Loucy (cell line): ENCODE measurements around the gene SIGLEC11.

Source experiments
- H2AFZ ChIP-seq: fragments of 200-600 bp; sonication (generic); 2 replicates; pipeline ENCODE4 v1.6.0; 2016; ENCODE audit warnings: antibody characterized with exemption, mild to moderate bottlenecking, low read length, moderate library complexity
- H3F3A ChIP-seq: fragments of 200-600 bp; 2 replicates; pipeline ENCODE4 v1.6.0; 2016; ENCODE audit warnings: antibody characterized with exemption, low read depth, mild to moderate bottlenecking
- H3K27me3 ChIP-seq: fragments of 200-600 bp; sonication (generic); 2 replicates; pipeline ENCODE4 v1.6.1; 2014; ENCODE audit warnings: low read length, mild to moderate bottlenecking; ENCODE audit not compliant: insufficient read depth, poor library complexity, severe bottlenecking
- H3K36me3 ChIP-seq: fragments of 200-600 bp; sonication (generic); 2 replicates; pipeline ENCODE4 v1.6.1; 2016; ENCODE audit warnings: low read length; ENCODE audit not compliant: insufficient read depth
- H3K4me1 ChIP-seq: fragments of 200-600 bp; sonication (generic); 2 replicates; pipeline ENCODE4 v1.5.1; 2014; ENCODE audit warnings: low read length, mild to moderate bottlenecking; ENCODE audit not compliant: insufficient read depth, poor library complexity, severe bottlenecking
- H3K4me2 ChIP-seq: fragments of 200-600 bp; sonication (generic); 2 replicates; pipeline ENCODE4 v1.6.0; 2014; ENCODE audit warnings: antibody characterized with exemption, low read length, low read depth, mild to moderate bottlenecking; ENCODE audit not compliant: poor library complexity, severe bottlenecking
- H3K4me3 ChIP-seq: fragments of 200-600 bp; sonication (generic); 2 replicates; pipeline ENCODE4 v1.5.1; 2014; ENCODE audit warnings: low read length, mild to moderate bottlenecking, mixed read lengths; ENCODE audit not compliant: poor library complexity, severe bottlenecking
- H3K79me2 ChIP-seq: fragments of 200-600 bp; sonication (generic); 2 replicates; pipeline ENCODE4 v1.6.1; 2014; ENCODE audit warnings: low read length; ENCODE audit not compliant: insufficient read depth
- H3K9ac ChIP-seq: fragments of 200-600 bp; sonication (generic); 2 replicates; pipeline ENCODE4 v1.6.0; 2014; ENCODE audit warnings: mild to moderate bottlenecking, low read depth, low read length, moderate library complexity; ENCODE audit not compliant: poor library complexity, severe bottlenecking
- H3K9me2 ChIP-seq: fragments of 200-600 bp; sonication (generic); replicated peaks from 2 replicates; pipeline ENCODE4 v1.6.1; 2016; ENCODE audit warnings: low read depth, low read length, mixed read lengths
- H3K9me3 ChIP-seq: fragments of 200-600 bp; sonication (generic); 2 replicates; pipeline ENCODE4 v1.6.1; 2014; ENCODE audit warnings: mild to moderate bottlenecking, antibody characterized with exemption, low read length, low read depth; ENCODE audit not compliant: insufficient read depth
- H4K20me1 ChIP-seq: fragments of 200-600 bp; sonication (generic); 2 replicates; pipeline ENCODE4 v1.6.0; 2014; ENCODE audit warnings: antibody characterized with exemption, low read length, mild to moderate bottlenecking; ENCODE audit not compliant: insufficient read depth, poor library complexity, severe bottlenecking
- EZH2phosphoT487 ChIP-seq: fragments of 200-600 bp; IDR thresholded peaks from 2 replicates; pipeline ENCODE4 v1.6.1; 2018; ENCODE audit warnings: antibody characterized with exemption, mild to moderate bottlenecking, moderate library complexity, borderline replicate concordance
- TF ChIP-seq, protein P1 (sequence below): fragments of 200-600 bp; sonication (generic); conservative IDR thresholded peaks from 2 replicates; pipeline ENCODE4 v1.5.1; 2014; ENCODE audit warnings: mild to moderate bottlenecking, antibody characterized with exemption, low read length

SIGLEC11 gene

GRCh38 chr19:49937750-49938381, 23.1 kb downstream of the SIGLEC11 start:
- Histone ChIP-seq H3K4me3 (no peak overlapping the region), H3K9me2 (no peaks in the 10 kb centered on the region), H4K20me1 (no peaks in the 10 kb centered on the region), H3K79me2 (no peaks in the 10 kb centered on the region), H3K4me2 (no peak overlapping the region), H3F3A (peaks cover 2% of the 10 kb centered on the region; the same call in 1 of the 2 replicates), H3K36me3 (no peaks in the 10 kb centered on the region), H2AFZ (no peak overlapping the region), H3K27me3 (no peaks in the 10 kb centered on the region), H3K4me1 (peaks cover 10% of the 10 kb centered on the region), H3K9ac (no peak overlapping the region), H3K9me3 (no peaks in the 10 kb centered on the region)
- no peak for TF ChIP-seq EZH2phosphoT487
- TF ChIP-seq, protein P1, sequence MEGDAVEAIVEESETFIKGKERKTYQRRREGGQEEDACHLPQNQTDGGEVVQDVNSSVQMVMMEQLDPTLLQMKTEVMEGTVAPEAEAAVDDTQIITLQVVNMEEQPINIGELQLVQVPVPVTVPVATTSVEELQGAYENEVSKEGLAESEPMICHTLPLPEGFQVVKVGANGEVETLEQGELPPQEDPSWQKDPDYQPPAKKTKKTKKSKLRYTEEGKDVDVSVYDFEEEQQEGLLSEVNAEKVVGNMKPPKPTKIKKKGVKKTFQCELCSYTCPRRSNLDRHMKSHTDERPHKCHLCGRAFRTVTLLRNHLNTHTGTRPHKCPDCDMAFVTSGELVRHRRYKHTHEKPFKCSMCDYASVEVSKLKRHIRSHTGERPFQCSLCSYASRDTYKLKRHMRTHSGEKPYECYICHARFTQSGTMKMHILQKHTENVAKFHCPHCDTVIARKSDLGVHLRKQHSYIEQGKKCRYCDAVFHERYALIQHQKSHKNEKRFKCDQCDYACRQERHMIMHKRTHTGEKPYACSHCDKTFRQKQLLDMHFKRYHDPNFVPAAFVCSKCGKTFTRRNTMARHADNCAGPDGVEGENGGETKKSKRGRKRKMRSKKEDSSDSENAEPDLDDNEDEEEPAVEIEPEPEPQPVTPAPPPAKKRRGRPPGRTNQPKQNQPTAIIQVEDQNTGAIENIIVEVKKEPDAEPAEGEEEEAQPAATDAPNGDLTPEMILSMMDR: peak; percentile 92

DNA sequence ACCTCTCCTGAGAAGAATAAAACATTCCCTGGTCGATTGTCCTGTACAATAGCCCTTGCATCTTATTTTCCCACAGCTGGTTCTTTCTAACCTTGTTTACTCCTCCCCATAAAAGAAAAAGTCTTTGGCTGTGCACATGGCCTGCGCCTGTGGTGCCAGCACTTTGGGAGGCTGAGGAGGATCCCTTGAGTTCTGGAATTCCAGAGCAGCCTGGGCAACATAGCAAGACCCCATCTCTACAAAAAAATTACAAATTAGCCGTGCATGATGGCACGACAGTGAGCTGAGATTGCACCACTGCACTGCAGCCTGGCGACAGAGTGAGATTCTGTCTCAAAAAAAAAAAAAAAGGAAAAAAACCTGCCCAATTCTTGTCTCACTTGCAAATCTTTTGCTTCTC, 24.4 kb downstream of the SIGLEC11 start:
- peaks cover 10% of the 10 kb centered on the region; the same call in 1 of the 2 replicates for H3F3A ChIP-seq

GRCh38 chr19:49933643-49934042, 27.3 kb downstream of the SIGLEC11 start:
- peak overlapping the region; percentile 56 for H3K9ac ChIP-seq
- no peaks in the 10 kb centered on the region for H3K9me3 ChIP-seq
- peak overlapping the region; percentile 96 for H3K4me2 ChIP-seq
- peak overlapping the region; percentile 69 for H3K4me3 ChIP-seq
- H3K27me3 ChIP-seq: peaks cover 6% of the 10 kb centered on the region
- no peak overlapping the region for H2AFZ ChIP-seq
- no peaks in the 10 kb centered on the region for H3K9me2 ChIP-seq
- H4K20me1 ChIP-seq: peaks cover 2% of the 10 kb centered on the region
- H3K4me1 ChIP-seq: peaks cover 31% of the 10 kb centered on the region
- no peaks in the 10 kb centered on the region for H3K36me3 ChIP-seq
- peaks cover 21% of the 10 kb centered on the region; the same call in 1 of the 2 replicates for H3F3A ChIP-seq
- H3K79me2 ChIP-seq: peaks cover 19% of the 10 kb centered on the region
- no peak for TF ChIP-seq EZH2phosphoT487
- TF ChIP-seq, protein P1: no peak

More for the DNA sequence above, 24.4 kb downstream of the SIGLEC11 start:
- Histone ChIP-seq H2AFZ (no peak overlapping the region), H4K20me1 (no peaks in the 10 kb centered on the region), H3K9ac (no peak overlapping the region), H3K36me3 (no peaks in the 10 kb centered on the region), H3K9me3 (no peaks in the 10 kb centered on the region), H3K4me3 (no peak overlapping the region), H3K79me2 (0 out of 2 replicates have a peak, but pooled peaks cover 5% of the 10 kb centered on the region), H3K4me2 (no peak overlapping the region), H3K9me2 (no peaks in the 10 kb centered on the region), H3K4me1 (peaks cover 18% of the 10 kb centered on the region), H3K27me3 (no peaks in the 10 kb centered on the region)
- no peak for TF ChIP-seq EZH2phosphoT487
- TF ChIP-seq, protein P1: no peak
